Loucy (cell line): Measurements from ENCODE around the gene DLG2.

Experiments
- EZH2phosphoT487 ChIP-seq: fragments of 200-600 bp; IDR thresholded peaks from 2 replicates; pipeline ENCODE4 v1.6.1; 2018; ENCODE audit warnings: antibody characterized with exemption, mild to moderate bottlenecking, moderate library complexity, borderline replicate concordance
- TF ChIP-seq, protein P1 (sequence below): fragments of 200-600 bp; sonication (generic); conservative IDR thresholded peaks from 2 replicates; pipeline ENCODE4 v1.5.1; 2014; ENCODE audit warnings: mild to moderate bottlenecking, antibody characterized with exemption, low read length

DNA sequence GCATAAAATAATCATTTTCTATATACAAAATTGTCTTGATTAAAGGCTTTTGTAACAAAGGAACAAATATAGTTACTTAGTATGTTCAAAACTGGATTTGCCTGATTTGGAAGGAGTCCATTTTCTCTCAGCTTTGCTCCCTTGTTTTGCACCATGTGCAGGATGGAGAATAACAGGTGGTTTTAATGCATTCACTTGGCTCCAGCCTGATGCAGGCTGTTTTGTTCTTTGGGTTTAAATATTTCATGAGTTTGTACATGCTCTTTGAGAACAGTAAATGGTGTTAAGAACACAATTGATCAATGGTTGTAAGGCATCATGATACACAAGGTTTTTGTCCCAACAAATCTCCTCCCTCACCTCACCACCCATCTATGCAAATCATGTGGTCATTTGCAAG lies 1454.1 kb downstream of the DLG2 start:
- TF ChIP-seq, protein P1, sequence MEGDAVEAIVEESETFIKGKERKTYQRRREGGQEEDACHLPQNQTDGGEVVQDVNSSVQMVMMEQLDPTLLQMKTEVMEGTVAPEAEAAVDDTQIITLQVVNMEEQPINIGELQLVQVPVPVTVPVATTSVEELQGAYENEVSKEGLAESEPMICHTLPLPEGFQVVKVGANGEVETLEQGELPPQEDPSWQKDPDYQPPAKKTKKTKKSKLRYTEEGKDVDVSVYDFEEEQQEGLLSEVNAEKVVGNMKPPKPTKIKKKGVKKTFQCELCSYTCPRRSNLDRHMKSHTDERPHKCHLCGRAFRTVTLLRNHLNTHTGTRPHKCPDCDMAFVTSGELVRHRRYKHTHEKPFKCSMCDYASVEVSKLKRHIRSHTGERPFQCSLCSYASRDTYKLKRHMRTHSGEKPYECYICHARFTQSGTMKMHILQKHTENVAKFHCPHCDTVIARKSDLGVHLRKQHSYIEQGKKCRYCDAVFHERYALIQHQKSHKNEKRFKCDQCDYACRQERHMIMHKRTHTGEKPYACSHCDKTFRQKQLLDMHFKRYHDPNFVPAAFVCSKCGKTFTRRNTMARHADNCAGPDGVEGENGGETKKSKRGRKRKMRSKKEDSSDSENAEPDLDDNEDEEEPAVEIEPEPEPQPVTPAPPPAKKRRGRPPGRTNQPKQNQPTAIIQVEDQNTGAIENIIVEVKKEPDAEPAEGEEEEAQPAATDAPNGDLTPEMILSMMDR: no peak
- TF ChIP-seq EZH2phosphoT487: no peak
